HepG2 (cell line): ENCODE measurements around the gene HMCN2. TPM values are rescaled to one million over a fixed set of nuclear protein-coding genes. Genes with fewer than 3 reads are reported as not detected.

ENCODE experiments used
- ELF3 ChIP-seq: IDR thresholded peaks from 2 replicates; pipeline ENCODE4 v1.6.1; 2016; ENCODE audit warnings: missing genetic modification reagents, missing compliant biosample characterization
- ELF4 ChIP-seq: sonication (generic); formaldehyde crosslinking; IDR thresholded peaks from 2 replicates; pipeline ENCODE4 v1.5.0; 2020; ENCODE audit warnings: missing genetic modification reagents, mild to moderate bottlenecking, moderate library complexity, borderline replicate concordance
- HMG20B ChIP-seq: conservative IDR thresholded peaks from 2 replicates; pipeline ENCODE4 v1.6.1; 2016; ENCODE audit warnings: missing genetic modification reagents, missing compliant biosample characterization
- IRF2 ChIP-seq: IDR thresholded peaks from 2 replicates; pipeline ENCODE4 v1.6.1; 2018; ENCODE audit warnings: missing genetic modification reagents, missing compliant biosample characterization
- MTF2 ChIP-seq: sonication (generic); formaldehyde crosslinking; IDR thresholded peaks from 2 replicates; pipeline ENCODE4 v1.5.0; 2020; ENCODE audit warnings: missing genetic modification reagents, borderline replicate concordance
- PRMT3 ChIP-seq: sonication (generic); formaldehyde crosslinking; IDR thresholded peaks from 2 replicates; pipeline ENCODE4 v1.8.1; 2022; ENCODE audit warnings: low read depth, mild to moderate bottlenecking, moderate library complexity, missing genetic modification reagents, borderline replicate concordance
- RAD21 ChIP-seq: fragments of 450-650 bp; formaldehyde crosslinking; IDR thresholded peaks from 2 replicates; pipeline ENCODE4 v1.5.0; 2020; ENCODE audit warnings: mild to moderate bottlenecking
- RBFOX2 ChIP-seq: fragments of 200-400 bp; formaldehyde crosslinking; IDR thresholded peaks from 2 replicates; pipeline ENCODE4 v1.6.1; 2017; ENCODE audit warnings: low read depth, mild to moderate bottlenecking, low read length
- SNAPC4 ChIP-seq: sonication (generic); formaldehyde crosslinking; IDR thresholded peaks from 2 replicates; pipeline ENCODE4 v1.4.0; 2020; ENCODE audit warnings: mild to moderate bottlenecking, missing genetic modification reagents
- SP5 ChIP-seq: IDR thresholded peaks from 2 replicates; pipeline ENCODE4 v1.6.1; 2016; ENCODE audit warnings: low read depth, borderline replicate concordance
- STAT5B ChIP-seq: sonication (generic); formaldehyde crosslinking; IDR thresholded peaks from 2 replicates; pipeline ENCODE4 v1.4.0; 2020; ENCODE audit warnings: missing genetic modification reagents
- ZBTB20 ChIP-seq: sonication (generic); formaldehyde crosslinking; IDR thresholded peaks from 2 replicates; pipeline ENCODE4 v1.8.1; 2023; ENCODE audit warnings: missing genetic modification reagents, low read depth, mild to moderate bottlenecking, borderline replicate concordance
- ZNF350 ChIP-seq: sonication (generic); formaldehyde crosslinking; IDR thresholded peaks from 2 replicates; pipeline ENCODE4 v1.4.0; 2020; ENCODE audit warnings: mild to moderate bottlenecking, low read depth, missing genetic modification reagents, borderline replicate concordance
- ZNF687 ChIP-seq: sonication (generic); formaldehyde crosslinking; IDR thresholded peaks from 2 replicates; pipeline ENCODE4 v1.5.1; 2020; ENCODE audit warnings: mild to moderate bottlenecking, missing genetic modification reagents, moderate library complexity
- ZNF737 ChIP-seq: sonication (generic); formaldehyde crosslinking; IDR thresholded peaks from 2 replicates; pipeline ENCODE4 v1.5.0; 2020; ENCODE audit warnings: missing genetic modification reagents, mild to moderate bottlenecking, borderline replicate concordance
- ZXDC ChIP-seq: sonication (generic); formaldehyde crosslinking; IDR thresholded peaks from 2 replicates; pipeline ENCODE4 v1.5.0; 2020; ENCODE audit warnings: mild to moderate bottlenecking, missing genetic modification reagents
- polyA plus RNA-seq, 8 experiments: library from polyadenylated mRNA; depleted of rRNA in 3 of 8; stranded (reverse) in 7 of 8; unstranded in 1 of 8; fragments of >200 nt; fragmentation: Illumina TruSeq in 4 of 8; extraction: Trizol in 4 of 8; gene quantifications; 2 replicates each; pipeline versions ENCODE4 v1.2.1 to v1.2.3, GENCODE V29; 2011 to 2016; ENCODE audit warnings: low read depth in 4 of 8, missing spikeins in 1 of 8, mixed read lengths in 1 of 8; ENCODE audit not compliant: insufficient read depth in 1 of 8
- total RNA-seq, 5 experiments: library from RNA; depleted of rRNA; stranded (reverse); fragments of >200 nt; fragmentation: Illumina TruSeq; extraction: Trizol; gene quantifications; 2 replicates each; pipeline ENCODE4 v1.2.3, GENCODE V29; 2016; ENCODE audit warnings: low read depth in 1 of 5
- TF ChIP-seq, protein P1 (sequence below): sonication (generic); formaldehyde crosslinking; IDR thresholded peaks from 2 replicates; pipeline ENCODE4 v1.4.0; 2020; ENCODE audit warnings: low read depth, mild to moderate bottlenecking, missing genetic modification reagents

Gene HMCN2
- total and polyA plus RNA-seq, 2 of the 13 experiments (the other 11 are each of a cell fraction or from before 2014, with no cell fraction given): 0.09 TPM; not detected in 1

- no peak for TF ChIP-seq ZXDC (CRISPR knock-in tag)
- no peak for TF ChIP-seq ZNF737 (CRISPR knock-in tag)
- no peak for TF ChIP-seq PRMT3 (CRISPR knock-in tag)
- TF ChIP-seq SP5: no peak
- no peak for TF ChIP-seq MTF2 (CRISPR knock-in tag)
- TF ChIP-seq ELF3: no peak
- TF ChIP-seq ZNF350 (CRISPR knock-in tag): 0 out of 2 replicates have a peak, but pooled peaks have one; percentile 29
- TF ChIP-seq, protein P1, sequence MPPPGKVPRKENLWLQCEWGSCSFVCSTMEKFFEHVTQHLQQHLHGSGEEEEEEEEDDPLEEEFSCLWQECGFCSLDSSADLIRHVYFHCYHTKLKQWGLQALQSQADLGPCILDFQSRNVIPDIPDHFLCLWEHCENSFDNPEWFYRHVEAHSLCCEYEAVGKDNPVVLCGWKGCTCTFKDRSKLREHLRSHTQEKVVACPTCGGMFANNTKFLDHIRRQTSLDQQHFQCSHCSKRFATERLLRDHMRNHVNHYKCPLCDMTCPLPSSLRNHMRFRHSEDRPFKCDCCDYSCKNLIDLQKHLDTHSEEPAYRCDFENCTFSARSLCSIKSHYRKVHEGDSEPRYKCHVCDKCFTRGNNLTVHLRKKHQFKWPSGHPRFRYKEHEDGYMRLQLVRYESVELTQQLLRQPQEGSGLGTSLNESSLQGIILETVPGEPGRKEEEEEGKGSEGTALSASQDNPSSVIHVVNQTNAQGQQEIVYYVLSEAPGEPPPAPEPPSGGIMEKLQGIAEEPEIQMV: no peak
- no peak for TF ChIP-seq STAT5B
- TF ChIP-seq RBFOX2: no peak
- no peak for TF ChIP-seq IRF2 (CRISPR knock-in tag)
- 0 out of 2 replicates have a peak, but pooled peaks have one; percentile 23 for TF ChIP-seq ZNF687
- TF ChIP-seq RAD21 (CRISPR knock-in tag): peak; percentile 81
- no peak for TF ChIP-seq HMG20B (CRISPR knock-in tag)
- TF ChIP-seq ZBTB20 (CRISPR knock-in tag): no peak
- no peak for TF ChIP-seq SNAPC4
- no peak for TF ChIP-seq ELF4 (CRISPR knock-in tag)
These were observed 77.9 kb downstream of the HMCN2 start (continued) for GRCh38 chr9:130343445-130343918.
